ENCODE measurements around the gene TMEM86A.
"Not testable (repeated sequence)": the region's sequence is repeated elsewhere in the genome, so short reads cannot be mapped to it uniquely, and the experiment has no call there.

Gene TMEM86A, protein sequence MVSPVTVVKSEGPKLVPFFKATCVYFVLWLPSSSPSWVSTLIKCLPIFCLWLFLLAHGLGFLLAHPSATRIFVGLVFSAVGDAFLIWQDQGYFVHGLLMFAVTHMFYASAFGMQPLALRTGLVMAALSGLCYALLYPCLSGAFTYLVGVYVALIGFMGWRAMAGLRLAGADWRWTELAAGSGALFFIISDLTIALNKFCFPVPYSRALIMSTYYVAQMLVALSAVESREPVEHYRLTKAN

DNA sequence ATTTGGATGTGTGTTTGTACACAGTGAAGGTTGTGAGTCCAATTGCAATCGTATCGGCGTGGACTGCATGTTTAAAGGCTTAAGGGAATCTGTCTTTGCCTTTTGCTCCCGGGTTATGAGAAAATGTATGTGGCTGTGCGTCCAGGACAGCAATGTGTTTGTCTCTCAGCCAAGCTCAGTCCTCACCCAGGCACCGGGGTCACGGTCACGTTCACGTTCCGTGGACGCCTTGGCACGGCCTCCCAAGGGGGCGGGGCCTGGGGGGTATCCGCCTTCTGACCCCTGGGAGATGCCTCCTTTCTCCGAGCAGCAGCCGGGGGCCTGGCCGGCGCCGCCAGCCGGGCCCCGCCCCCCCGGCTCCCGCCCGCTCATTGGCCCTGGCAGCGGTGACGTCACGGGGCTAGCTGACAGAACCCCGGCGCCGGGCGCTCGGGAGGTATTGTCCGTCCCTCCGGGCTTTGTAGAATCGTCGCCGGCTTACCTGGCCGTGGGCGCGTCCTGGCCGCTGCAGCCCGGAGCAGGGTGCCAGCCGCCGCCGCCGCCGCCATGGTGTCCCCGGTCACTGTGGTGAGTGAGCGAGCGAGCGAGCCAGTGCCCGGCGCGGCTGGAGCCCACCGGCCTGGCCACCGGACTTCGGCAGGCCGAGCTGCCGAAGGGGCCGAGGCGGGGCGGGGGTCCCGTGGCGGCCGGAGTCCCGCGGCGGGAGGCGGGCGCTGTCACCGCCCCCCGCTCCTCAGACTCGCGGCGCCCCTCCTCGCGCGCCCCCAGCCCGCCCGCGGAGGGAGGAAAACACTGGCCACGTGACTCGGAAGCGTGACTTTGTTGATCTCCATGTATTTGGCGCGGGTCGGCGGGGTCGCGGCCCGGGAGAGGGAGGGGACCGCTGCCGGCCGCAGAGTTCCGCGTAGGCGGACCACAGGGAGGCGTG lies at the start of gene TMEM86A:
TMEM86A (plus strand) TSS at position 439 of the 928 bp plus-strand sequence; CDS start at position 547, 108 bp downstream.
- DNase-seq (ENCODE audit: extremely low spot score), result peak; percentile 96
- TF ChIP-seq TARDBP (IDR thresholded peaks at IDR 0.05) (no peak), HDGF (IDR thresholded peaks at IDR 0.05; ENCODE audit: borderline replicate concordance) (no peak), SUZ12 (IDR thresholded peaks at IDR 0.05) (no peak), BHLHE40 (IDR thresholded peaks at IDR 0.05; ENCODE audit: borderline replicate concordance) (no peak), SP1 (IDR thresholded peaks at IDR 0.05) (no peak), FOXM1 (IDR thresholded peaks at IDR 0.05; ENCODE audit: borderline replicate concordance) (no peak), LEF1 (IDR thresholded peaks at IDR 0.05; ENCODE audit: borderline replicate concordance) (no peak), CTBP1 (IDR thresholded peaks at IDR 0.05; ENCODE audit: borderline replicate concordance) (no peak), ARNT (IDR thresholded peaks at IDR 0.05) (no peak)
- ChIA-PET CTCF (no interaction called here), POLR2A (interaction anchor here (0.8 to 2.4 kb wide), 4 partner anchors 14 to 65 kb away, joined by 3 to 14 read pairs (median 6); partner anchors contain the start of gene SPTY2D1)

DNA sequence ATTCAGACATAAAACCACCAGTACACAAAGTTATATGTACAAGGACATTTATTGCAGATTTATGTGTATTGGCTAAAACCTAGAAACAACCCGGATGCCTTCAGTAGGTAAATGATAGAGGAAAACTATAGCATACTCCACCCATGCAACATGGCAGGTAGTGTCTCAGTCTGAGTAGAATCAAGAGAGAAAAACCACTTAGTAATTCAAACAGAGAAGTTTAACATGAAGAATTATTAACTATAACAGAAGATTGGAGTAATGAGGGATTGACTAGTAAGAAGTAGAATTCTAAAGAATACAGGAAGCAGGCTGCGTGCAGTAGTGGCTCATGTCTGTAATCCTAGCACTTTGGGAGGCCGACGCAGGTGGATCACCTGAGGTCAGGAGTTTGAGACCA lies 48.2 kb upstream of the TMEM86A start:
- TF ChIP-seq ZNF384 (IDR thresholded peaks at IDR 0.05), result no peak
- TF ChIP-seq L3MBTL2 (conservative IDR thresholded peaks at IDR 0.05), result no peak
- TF ChIP-seq ELF4 (IDR thresholded peaks at IDR 0.05), result no peak
- no peak for TF ChIP-seq TARDBP (IDR thresholded peaks at IDR 0.05)
- no peak for TF ChIP-seq FOXK2 (IDR thresholded peaks at IDR 0.05)
- TF ChIP-seq ARNT (IDR thresholded peaks at IDR 0.05), result no peak
- no peak for TF ChIP-seq LEF1 (IDR thresholded peaks at IDR 0.05; ENCODE audit: borderline replicate concordance)
- TF ChIP-seq FOXA1 (IDR thresholded peaks at IDR 0.05), result no peak
- no peak for TF ChIP-seq SUZ12 (IDR thresholded peaks at IDR 0.05)
- TF ChIP-seq HDGF (IDR thresholded peaks at IDR 0.05; ENCODE audit: borderline replicate concordance), result no peak
- TF ChIP-seq, protein P1, sequence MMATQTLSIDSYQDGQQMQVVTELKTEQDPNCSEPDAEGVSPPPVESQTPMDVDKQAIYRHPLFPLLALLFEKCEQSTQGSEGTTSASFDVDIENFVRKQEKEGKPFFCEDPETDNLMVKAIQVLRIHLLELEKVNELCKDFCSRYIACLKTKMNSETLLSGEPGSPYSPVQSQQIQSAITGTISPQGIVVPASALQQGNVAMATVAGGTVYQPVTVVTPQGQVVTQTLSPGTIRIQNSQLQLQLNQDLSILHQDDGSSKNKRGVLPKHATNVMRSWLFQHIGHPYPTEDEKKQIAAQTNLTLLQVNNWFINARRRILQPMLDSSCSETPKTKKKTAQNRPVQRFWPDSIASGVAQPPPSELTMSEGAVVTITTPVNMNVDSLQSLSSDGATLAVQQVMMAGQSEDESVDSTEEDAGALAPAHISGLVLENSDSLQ (IDR thresholded peaks at IDR 0.05), result no peak
- no peak for TF ChIP-seq BHLHE40 (IDR thresholded peaks at IDR 0.05; ENCODE audit: borderline replicate concordance)
- TF ChIP-seq SP1 (IDR thresholded peaks at IDR 0.05), result no peak
- no peak for TF ChIP-seq CTBP1 (IDR thresholded peaks at IDR 0.05; ENCODE audit: borderline replicate concordance)
- TF ChIP-seq FOXM1 (IDR thresholded peaks at IDR 0.05; ENCODE audit: borderline replicate concordance), result no peak
- TF ChIP-seq NFRKB (IDR thresholded peaks at IDR 0.05), result no peak
- ChIA-PET POLR2A (interaction anchor here (0.6 to 0.8 kb wide), 2 partner anchors 15 to 71 kb away, joined by 3 to 5 read pairs; no protein-coding TSS in a partner anchor), CTCF (no interaction called here)
- no peak for DNase-seq (ENCODE audit: extremely low spot score)

DNA sequence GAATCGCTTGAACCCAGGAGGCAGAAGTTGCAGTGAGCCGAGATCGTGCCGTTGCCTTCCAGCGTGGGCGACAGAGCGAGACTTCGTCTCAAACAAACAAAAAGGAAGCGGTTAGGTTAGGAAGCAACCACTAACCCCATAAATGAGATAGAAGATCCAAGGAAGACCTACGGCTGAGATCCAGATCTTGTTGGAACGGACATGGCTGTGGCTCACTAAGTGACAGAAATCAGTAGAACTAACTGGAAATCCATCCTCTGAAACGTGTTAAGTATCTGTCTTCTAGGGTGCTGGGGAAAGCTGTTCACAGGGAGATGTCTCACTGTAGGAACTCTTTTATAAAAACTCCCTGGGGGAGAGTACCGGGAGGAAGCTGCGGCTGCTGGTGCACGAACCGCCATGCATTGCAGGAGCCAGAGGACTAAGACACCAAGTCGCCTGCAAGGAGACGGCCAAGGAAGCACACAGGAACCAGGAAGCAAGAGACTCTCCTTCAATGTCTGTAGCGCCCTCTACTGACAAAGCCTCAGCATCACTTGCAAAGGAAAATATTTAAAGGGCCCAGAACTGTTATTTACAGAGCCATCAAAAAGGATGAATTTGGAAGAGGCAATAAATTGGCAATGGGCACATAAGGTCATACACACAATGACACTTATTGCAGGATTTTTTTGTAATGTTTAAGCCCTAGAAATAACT lies 47.6 kb upstream of the TMEM86A start:
- POLR2A ChIA-PET, result no interaction called here
- no peak for TF ChIP-seq TARDBP (IDR thresholded peaks at IDR 0.05)
- TF ChIP-seq FOXK2 (IDR thresholded peaks at IDR 0.05), result no peak
- TF ChIP-seq BHLHE40 (IDR thresholded peaks at IDR 0.05; ENCODE audit: borderline replicate concordance), result no peak
- peak; percentile 61 for TF ChIP-seq ELF4 (IDR thresholded peaks at IDR 0.05)
- no peak for TF ChIP-seq LEF1 (IDR thresholded peaks at IDR 0.05; ENCODE audit: borderline replicate concordance)
- no peak for TF ChIP-seq CTBP1 (IDR thresholded peaks at IDR 0.05; ENCODE audit: borderline replicate concordance)
- no peak for TF ChIP-seq FOXA1 (IDR thresholded peaks at IDR 0.05)
- no peak for TF ChIP-seq FOXM1 (IDR thresholded peaks at IDR 0.05; ENCODE audit: borderline replicate concordance)
- DNase-seq (ENCODE audit: extremely low spot score), result peak; percentile 71
- CTCF ChIA-PET, result interaction anchor here (1.1 kb wide), 1 partner anchor 77 kb away, joined by 3 read pairs; no protein-coding TSS in a partner anchor

DNA sequence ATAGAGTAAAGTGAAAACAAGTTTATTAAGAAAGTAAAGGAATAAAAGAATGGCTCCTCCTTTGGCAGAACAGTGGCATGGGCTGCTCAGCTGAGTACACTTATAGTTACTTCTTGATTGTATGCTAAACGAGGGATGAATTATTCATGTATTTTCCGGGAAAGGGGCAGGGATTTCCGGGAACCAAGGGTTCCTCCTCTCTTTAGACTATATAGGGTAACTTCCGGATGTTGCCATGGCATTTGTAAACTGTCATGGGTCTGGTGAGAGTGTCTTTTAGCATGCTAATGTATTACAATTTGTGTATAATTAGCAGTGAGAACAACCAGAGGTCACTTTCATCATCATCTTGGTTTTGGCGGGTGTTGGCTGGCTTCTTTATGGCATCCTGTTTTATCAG lies 40.9 kb upstream of the TMEM86A start:
- no peak for DNase-seq (ENCODE audit: extremely low spot score)
- ChIA-PET POLR2A (no interaction called here), CTCF (no interaction called here)
- no peak for TF ChIP-seq TARDBP (IDR thresholded peaks at IDR 0.05)
- TF ChIP-seq ZNF384 (IDR thresholded peaks at IDR 0.05), result no peak
- TF ChIP-seq ELF4 (IDR thresholded peaks at IDR 0.05), result no peak
- no peak for TF ChIP-seq CTBP1 (IDR thresholded peaks at IDR 0.05; ENCODE audit: borderline replicate concordance)
- no peak for TF ChIP-seq LEF1 (IDR thresholded peaks at IDR 0.05; ENCODE audit: borderline replicate concordance)
- no peak for TF ChIP-seq BHLHE40 (IDR thresholded peaks at IDR 0.05; ENCODE audit: borderline replicate concordance)
- TF ChIP-seq L3MBTL2 (conservative IDR thresholded peaks at IDR 0.05), result no peak
- TF ChIP-seq ARNT (IDR thresholded peaks at IDR 0.05), result no peak
- no peak for TF ChIP-seq FOXK2 (IDR thresholded peaks at IDR 0.05)
- TF ChIP-seq HDGF (IDR thresholded peaks at IDR 0.05; ENCODE audit: borderline replicate concordance), result no peak
- no peak for TF ChIP-seq FOXA1 (IDR thresholded peaks at IDR 0.05)

DNA sequence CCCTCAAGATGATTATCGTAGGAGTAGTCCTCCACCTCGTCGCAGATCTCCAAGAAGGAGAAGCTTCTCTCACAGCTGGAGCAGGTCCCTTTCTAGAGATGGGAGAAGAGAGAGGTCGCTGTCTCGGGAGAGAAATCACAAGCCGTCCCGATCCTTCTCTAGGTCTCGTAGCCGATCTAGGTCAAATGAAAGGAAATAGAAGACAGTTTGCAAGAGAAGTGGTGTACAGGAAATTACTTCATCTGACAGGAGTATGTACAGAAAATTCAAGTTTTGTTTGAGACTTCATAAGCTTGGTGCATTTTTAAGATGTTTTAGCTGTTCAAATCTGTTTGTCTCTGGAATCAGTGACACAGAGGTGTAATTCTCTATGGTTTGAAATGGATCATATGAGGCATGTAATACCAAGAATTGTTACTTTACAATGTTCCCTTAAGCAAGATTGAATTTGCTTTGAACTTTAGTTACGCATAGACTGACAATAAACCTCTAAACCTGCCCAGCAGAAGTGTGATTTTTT lies 33.2 kb upstream of the TMEM86A start:
- CTCF ChIA-PET; DNase-seq (ENCODE audit: extremely low spot score); POLR2A ChIA-PET: not testable (repeated sequence)

DNA sequence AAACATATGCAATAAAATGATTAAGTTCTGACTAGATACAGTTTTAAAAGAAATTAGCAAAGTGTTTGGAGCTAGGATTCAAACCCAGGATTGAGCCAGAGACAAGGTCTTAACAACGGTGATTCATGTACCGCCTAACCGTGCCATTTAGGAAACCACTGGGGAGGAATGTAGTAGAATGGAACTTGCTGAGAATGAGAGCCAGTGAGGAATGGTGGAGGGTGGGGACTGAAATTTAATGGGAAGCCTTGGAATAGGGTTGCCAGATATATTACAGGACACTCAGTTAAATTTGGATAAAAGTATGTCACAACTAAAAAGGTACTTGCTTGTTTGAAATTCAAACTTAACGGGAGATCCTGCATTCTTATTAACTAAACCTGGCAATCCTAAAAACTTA lies 30.4 kb upstream of the TMEM86A start:
- ChIA-PET CTCF (no interaction called here), POLR2A (no interaction called here)
- no peak for DNase-seq (ENCODE audit: extremely low spot score)
- TF ChIP-seq FOXK2 (IDR thresholded peaks at IDR 0.05) (no peak), HDGF (IDR thresholded peaks at IDR 0.05; ENCODE audit: borderline replicate concordance) (no peak), SP1 (IDR thresholded peaks at IDR 0.05) (no peak), L3MBTL2 (conservative IDR thresholded peaks at IDR 0.05) (no peak), TARDBP (IDR thresholded peaks at IDR 0.05) (no peak), LEF1 (IDR thresholded peaks at IDR 0.05; ENCODE audit: borderline replicate concordance) (no peak), SUZ12 (IDR thresholded peaks at IDR 0.05) (no peak), CTBP1 (IDR thresholded peaks at IDR 0.05; ENCODE audit: borderline replicate concordance) (no peak), FOXA1 (IDR thresholded peaks at IDR 0.05) (no peak), ELF4 (IDR thresholded peaks at IDR 0.05) (no peak), ZNF384 (IDR thresholded peaks at IDR 0.05) (no peak)
- TF ChIP-seq, protein P1 (IDR thresholded peaks at IDR 0.05), result no peak

All from HEK293T (cell line).